ENCODE measurements around the gene OR9K2.
"Not testable (repeated sequence)": the region's sequence is repeated elsewhere in the genome, so short reads cannot be mapped to it uniquely, and the experiment has no call there.

The OR9K2 gene

GRCh38 chr12:55126106-55126505 is at the start of gene OR9K2:
OR9K2 (plus strand) TSS chr12:55126406; CDS start chr12:55129835, 3,429 bp downstream.
- ATAC-seq, result no peak
- peaks cover 6% of the 10 kb centered on the region for H3K9me3 Mint-ChIP-seq
- no peak for DNase-seq
- H3K27ac Mint-ChIP-seq, result no peak within 1 kb of the TSS
- H3K36me3 Mint-ChIP-seq (ENCODE audit: low read depth), result no peaks in the 10 kb centered on the region
- H3K4me3 Mint-ChIP-seq, result no peak within 1 kb of the TSS
- H3K27me3 Mint-ChIP-seq, result peaks cover 35% of the 10 kb centered on the region
- no peaks in the 10 kb centered on the region for H3K4me1 Mint-ChIP-seq

- ATAC-seq, result no peak
- H3K4me3 Mint-ChIP-seq, result no peak overlapping the region
Measured at GRCh38 chr12:55092579-55092978, 33.6 kb upstream of the OR9K2 start.

GRCh38 chr12:55112378-55112875 is 13.8 kb upstream of the OR9K2 start:
- Mint-ChIP-seq H3K27me3 (peaks cover 2% of the 10 kb centered on the region), H3K36me3 (ENCODE audit: low read depth) (no peaks in the 10 kb centered on the region), H3K4me1 (no peaks in the 10 kb centered on the region), H3K27ac (no peak overlapping the region), H3K9me3 (no peaks in the 10 kb centered on the region), H3K4me3 (no peak overlapping the region)
- DNase-seq (no peak), ATAC-seq (no peak)

More at GRCh38 chr12:55092579-55092978, 33.6 kb upstream of the OR9K2 start:
- DNase-seq, result no peak
- Mint-ChIP-seq H3K36me3 (ENCODE audit: low read depth) (no peaks in the 10 kb centered on the region), H3K9me3 (no peaks in the 10 kb centered on the region), H3K27me3 (peaks cover 16% of the 10 kb centered on the region), H3K27ac (no peak overlapping the region), H3K4me1 (no peaks in the 10 kb centered on the region)

- no peaks in the 10 kb centered on the region for H3K9me3 Mint-ChIP-seq
- H3K4me1 Mint-ChIP-seq, result no peaks in the 10 kb centered on the region
- no peak for ATAC-seq
- H3K27me3 Mint-ChIP-seq, result peaks cover 7% of the 10 kb centered on the region
- H3K4me3 Mint-ChIP-seq, result no peak overlapping the region
- H3K36me3 Mint-ChIP-seq (ENCODE audit: low read depth), result no peaks in the 10 kb centered on the region
- no peak overlapping the region for H3K27ac Mint-ChIP-seq
- no peak for DNase-seq
Measured at GRCh38 chr12:55116152-55116551, 10.1 kb upstream of the OR9K2 start.

- no peaks in the 10 kb centered on the region for H3K9me3 Mint-ChIP-seq
- peaks cover 38% of the 10 kb centered on the region for H3K27me3 Mint-ChIP-seq
- H3K36me3 Mint-ChIP-seq (ENCODE audit: low read depth), result no peaks in the 10 kb centered on the region
- DNase-seq (no peak), ATAC-seq (no peak)
- H3K27ac Mint-ChIP-seq, result no peak overlapping the region
- no peaks in the 10 kb centered on the region for H3K4me1 Mint-ChIP-seq
- no peak overlapping the region for H3K4me3 Mint-ChIP-seq
Measured at GRCh38 chr12:55132816-55133215, 6.6 kb downstream of the OR9K2 start.

GRCh38 chr12:55142669-55143565 is 16.7 kb downstream of the OR9K2 start:
- peak; percentile 54 for ATAC-seq
- Mint-ChIP-seq H3K4me1 (no peaks in the 10 kb centered on the region), H3K4me3 (no peak overlapping the region), H3K27me3 (peaks cover 4% of the 10 kb centered on the region), H3K9me3 (no peaks in the 10 kb centered on the region), H3K36me3 (ENCODE audit: low read depth) (no peaks in the 10 kb centered on the region), H3K27ac (no peak overlapping the region)
- peak; percentile 41 for DNase-seq

- DNase-seq (no peak), ATAC-seq (no peak)
- no peaks in the 10 kb centered on the region for H3K9me3 Mint-ChIP-seq
- H3K27ac Mint-ChIP-seq, result no peak overlapping the region
- no peak overlapping the region for H3K4me3 Mint-ChIP-seq
- H3K4me1 Mint-ChIP-seq, result no peaks in the 10 kb centered on the region
- H3K36me3 Mint-ChIP-seq (ENCODE audit: low read depth), result no peaks in the 10 kb centered on the region
- H3K27me3 Mint-ChIP-seq, result peaks cover 6% of the 10 kb centered on the region
Measured at GRCh38 chr12:55143566-55143870, 17.3 kb downstream of the OR9K2 start.

GRCh38 chr12:55167010-55167640 is 40.9 kb downstream of the OR9K2 start:
- not testable (repeated sequence) for H3K4me3 Mint-ChIP-seq, H3K27ac Mint-ChIP-seq

GRCh38 chr12:55171445-55171844 is 45.2 kb downstream of the OR9K2 start:
- no peak overlapping the region for H3K4me3 Mint-ChIP-seq
- ATAC-seq (no peak), DNase-seq (no peak)
- H3K4me1 Mint-ChIP-seq, result no peaks in the 10 kb centered on the region
- H3K36me3 Mint-ChIP-seq (ENCODE audit: low read depth), result no peaks in the 10 kb centered on the region
- no peaks in the 10 kb centered on the region for H3K9me3 Mint-ChIP-seq
- H3K27ac Mint-ChIP-seq, result no peak overlapping the region
- peaks cover 9% of the 10 kb centered on the region for H3K27me3 Mint-ChIP-seq

More at GRCh38 chr12:55167010-55167640, 40.9 kb downstream of the OR9K2 start:
- not testable (repeated sequence) for ATAC-seq; DNase-seq; H3K4me1 Mint-ChIP-seq; H3K9me3 Mint-ChIP-seq; H3K27me3 Mint-ChIP-seq; H3K36me3 Mint-ChIP-seq (ENCODE audit: low read depth)

GRCh38 chr12:55171846-55172245 is 45.6 kb downstream of the OR9K2 start:
- H3K27me3 Mint-ChIP-seq; H3K4me1 Mint-ChIP-seq; H3K27ac Mint-ChIP-seq; DNase-seq; H3K9me3 Mint-ChIP-seq; H3K36me3 Mint-ChIP-seq (ENCODE audit: low read depth); H3K4me3 Mint-ChIP-seq; ATAC-seq: not testable (repeated sequence)

- Mint-ChIP-seq H3K36me3 (ENCODE audit: low read depth) (no peaks in the 10 kb centered on the region), H3K4me3 (no peak overlapping the region), H3K27ac (no peak overlapping the region), H3K4me1 (no peaks in the 10 kb centered on the region), H3K9me3 (no peaks in the 10 kb centered on the region), H3K27me3 (peaks cover 11% of the 10 kb centered on the region)
- no peak for DNase-seq
- ATAC-seq, result no peak
Measured at GRCh38 chr12:55172686-55173085, 46.5 kb downstream of the OR9K2 start.

- Mint-ChIP-seq H3K27ac (no peak overlapping the region), H3K4me1 (no peaks in the 10 kb centered on the region), H3K27me3 (peaks cover 19% of the 10 kb centered on the region), H3K4me3 (no peak overlapping the region), H3K9me3 (no peaks in the 10 kb centered on the region), H3K36me3 (ENCODE audit: low read depth) (no peaks in the 10 kb centered on the region)
- no peak for ATAC-seq
- DNase-seq, result no peak
Measured at GRCh38 chr12:55173456-55173855, 47.2 kb downstream of the OR9K2 start.
